ENCODE data around the gene GANC.

GANC gene

DNA sequence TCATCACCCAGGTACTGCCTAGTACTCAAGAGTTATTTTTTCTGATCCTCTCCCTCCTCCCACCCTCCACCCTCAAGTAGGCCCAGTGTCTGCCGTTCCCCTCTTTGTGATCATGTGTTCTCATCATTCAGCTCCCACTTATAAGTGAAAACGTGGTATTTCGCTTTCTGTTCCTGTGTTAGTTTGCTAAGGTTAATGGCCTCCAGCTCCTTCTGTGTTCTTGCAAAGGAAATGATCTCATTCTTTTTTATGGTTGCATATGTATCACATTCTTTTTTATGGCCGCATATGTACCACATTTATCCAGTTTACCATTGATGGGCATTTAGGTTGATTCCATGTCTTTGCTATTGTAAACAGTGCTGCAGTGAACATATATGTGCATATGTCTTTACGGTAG is 8.2 kb upstream of the GANC start:
- Histone ChIP-seq H3K9me3 (replicated peaks; ENCODE audit: insufficient read depth, low read length) (no peaks in the 10 kb centered on the region), H3K4me3 (ENCODE audit: low read length) (no peak overlapping the region), H4K20me1 (ENCODE audit: insufficient read depth, low read length) (no peaks in the 10 kb centered on the region), H3K79me2 (ENCODE audit: low read length) (peaks cover 30% of the 10 kb centered on the region), H3K9ac (ENCODE audit: low read length) (no peak overlapping the region), H3F3A (ENCODE audit: insufficient read depth, low read length) (no peaks in the 10 kb centered on the region), H3K27me3 (replicated peaks; ENCODE audit: insufficient read depth, low read length) (no peaks in the 10 kb centered on the region), H3K9me2 (replicated peaks; ENCODE audit: insufficient read depth, low read length) (no peaks in the 10 kb centered on the region), H3K36me3 (replicated peaks; ENCODE audit: insufficient read depth, low read length) (peaks cover 22% of the 10 kb centered on the region), H3K27ac (ENCODE audit: low read length) (no peak overlapping the region), H3K4me1 (ENCODE audit: low read length) (no peaks in the 10 kb centered on the region), H3K4me2 (ENCODE audit: low read depth, low read length) (no peak overlapping the region), H2AFZ (ENCODE audit: low read length) (no peak overlapping the region)
- DNase-seq, result no peak
- TF ChIP-seq EZH2 (optimal IDR thresholded peaks at IDR 0.05; ENCODE audit: low read depth, low read length), result no peak
- TF ChIP-seq EZH2phosphoT487 (IDR thresholded peaks at IDR 0.05; ENCODE audit: low read length), result no peak
- TF ChIP-seq, protein P1, sequence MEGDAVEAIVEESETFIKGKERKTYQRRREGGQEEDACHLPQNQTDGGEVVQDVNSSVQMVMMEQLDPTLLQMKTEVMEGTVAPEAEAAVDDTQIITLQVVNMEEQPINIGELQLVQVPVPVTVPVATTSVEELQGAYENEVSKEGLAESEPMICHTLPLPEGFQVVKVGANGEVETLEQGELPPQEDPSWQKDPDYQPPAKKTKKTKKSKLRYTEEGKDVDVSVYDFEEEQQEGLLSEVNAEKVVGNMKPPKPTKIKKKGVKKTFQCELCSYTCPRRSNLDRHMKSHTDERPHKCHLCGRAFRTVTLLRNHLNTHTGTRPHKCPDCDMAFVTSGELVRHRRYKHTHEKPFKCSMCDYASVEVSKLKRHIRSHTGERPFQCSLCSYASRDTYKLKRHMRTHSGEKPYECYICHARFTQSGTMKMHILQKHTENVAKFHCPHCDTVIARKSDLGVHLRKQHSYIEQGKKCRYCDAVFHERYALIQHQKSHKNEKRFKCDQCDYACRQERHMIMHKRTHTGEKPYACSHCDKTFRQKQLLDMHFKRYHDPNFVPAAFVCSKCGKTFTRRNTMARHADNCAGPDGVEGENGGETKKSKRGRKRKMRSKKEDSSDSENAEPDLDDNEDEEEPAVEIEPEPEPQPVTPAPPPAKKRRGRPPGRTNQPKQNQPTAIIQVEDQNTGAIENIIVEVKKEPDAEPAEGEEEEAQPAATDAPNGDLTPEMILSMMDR (IDR thresholded peaks at IDR 0.05; ENCODE audit: low read length), result no peak

DNA sequence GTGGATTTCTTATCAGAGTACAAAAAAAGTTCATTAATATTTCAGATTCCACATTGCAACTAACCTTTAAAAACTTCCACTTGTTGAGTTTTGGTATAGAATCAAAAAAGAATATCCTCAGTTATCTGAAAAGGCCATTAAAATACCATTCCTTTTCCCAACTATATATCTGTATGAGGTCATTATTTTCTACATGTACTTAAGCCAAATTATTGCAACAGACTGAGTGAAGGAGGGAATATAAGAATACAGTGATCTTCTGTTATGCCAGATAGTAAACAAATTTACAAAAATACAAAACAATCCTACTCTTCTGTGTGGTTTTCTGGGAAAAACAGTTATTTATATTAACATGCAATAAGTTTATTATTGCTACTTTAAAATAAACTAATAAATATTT is 5.7 kb upstream of the GANC start:
- Histone ChIP-seq H3K4me1 (ENCODE audit: low read length) (0 out of 2 replicates have a peak, but pooled peaks cover 4% of the 10 kb centered on the region), H3K9me3 (replicated peaks; ENCODE audit: insufficient read depth, low read length) (no peaks in the 10 kb centered on the region), H2AFZ (ENCODE audit: low read length) (no peak overlapping the region), H3K27me3 (replicated peaks; ENCODE audit: insufficient read depth, low read length) (no peaks in the 10 kb centered on the region), H3K4me2 (ENCODE audit: low read depth, low read length) (no peak overlapping the region), H3K79me2 (ENCODE audit: low read length) (peaks cover 53% of the 10 kb centered on the region), H4K20me1 (ENCODE audit: insufficient read depth, low read length) (no peaks in the 10 kb centered on the region), H3K9me2 (replicated peaks; ENCODE audit: insufficient read depth, low read length) (no peaks in the 10 kb centered on the region), H3K27ac (ENCODE audit: low read length) (no peak overlapping the region), H3F3A (ENCODE audit: insufficient read depth, low read length) (no peaks in the 10 kb centered on the region), H3K36me3 (replicated peaks; ENCODE audit: insufficient read depth, low read length) (peaks cover 11% of the 10 kb centered on the region), H3K9ac (ENCODE audit: low read length) (no peak overlapping the region), H3K4me3 (ENCODE audit: low read length) (no peak overlapping the region)
- no peak for DNase-seq
- TF ChIP-seq EZH2 (optimal IDR thresholded peaks at IDR 0.05; ENCODE audit: low read depth, low read length) (no peak), EZH2phosphoT487 (IDR thresholded peaks at IDR 0.05; ENCODE audit: low read length) (no peak)
- TF ChIP-seq, protein P1 (IDR thresholded peaks at IDR 0.05; ENCODE audit: low read length), result no peak

DNA sequence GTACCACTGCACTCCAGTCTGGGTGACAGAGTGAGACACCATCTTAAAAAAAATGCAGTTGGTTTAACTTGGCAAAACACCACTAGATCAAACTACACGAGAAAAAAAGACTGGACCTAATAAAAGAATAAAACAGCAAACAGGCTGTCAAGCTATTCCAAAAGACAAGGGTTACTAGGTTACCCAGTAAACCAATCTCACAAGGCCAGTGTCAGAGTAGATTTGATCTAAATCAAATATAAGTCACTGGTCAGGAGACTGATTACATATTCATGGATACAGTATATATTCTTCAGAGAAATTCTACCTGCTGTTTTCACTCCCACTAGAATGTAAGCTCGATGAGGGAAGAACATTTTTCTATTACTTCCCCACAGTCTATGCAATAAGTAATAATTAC is 2.5 kb upstream of the GANC start:
- no peak overlapping the region for H3K27ac ChIP-seq (ENCODE audit: low read length)
- no peak for TF ChIP-seq EZH2 (optimal IDR thresholded peaks at IDR 0.05; ENCODE audit: low read depth, low read length)

DNA sequence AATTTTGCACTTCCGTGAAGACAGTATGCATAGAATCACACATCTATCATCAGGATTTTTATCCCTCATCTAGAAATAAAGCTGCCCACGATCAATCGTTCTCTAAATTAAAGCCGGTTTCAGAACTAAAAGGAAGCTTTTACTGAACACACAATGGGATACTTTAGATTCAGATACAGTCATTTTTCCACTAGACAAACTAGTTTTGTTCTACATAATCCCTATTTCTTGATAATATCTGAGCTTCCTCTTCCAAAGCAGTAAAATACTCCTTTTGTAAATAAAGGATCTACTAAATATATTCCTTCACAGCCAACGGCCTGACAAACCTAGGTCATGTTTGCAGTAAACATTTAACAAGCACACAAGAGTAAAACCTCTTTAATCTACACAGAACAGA is 2.0 kb upstream of the GANC start:
- H3K4me2 ChIP-seq (ENCODE audit: low read depth, low read length), result no peak overlapping the region
- H3F3A ChIP-seq (ENCODE audit: insufficient read depth, low read length), result peaks cover 17% of the 10 kb centered on the region
- no peaks in the 10 kb centered on the region for H3K36me3 ChIP-seq (replicated peaks; ENCODE audit: insufficient read depth, low read length)
- peaks cover 11% of the 10 kb centered on the region for H3K4me1 ChIP-seq (ENCODE audit: low read length)
- no peak overlapping the region for H3K9ac ChIP-seq (ENCODE audit: low read length)
- DNase-seq, result no peak
- H3K9me2 ChIP-seq (replicated peaks; ENCODE audit: insufficient read depth, low read length), result no peaks in the 10 kb centered on the region
- H4K20me1 ChIP-seq (ENCODE audit: insufficient read depth, low read length), result no peaks in the 10 kb centered on the region
- TF ChIP-seq EZH2phosphoT487 (IDR thresholded peaks at IDR 0.05; ENCODE audit: low read length) (no peak), EZH2 (optimal IDR thresholded peaks at IDR 0.05; ENCODE audit: low read depth, low read length) (no peak)
- TF ChIP-seq, protein P1 (IDR thresholded peaks at IDR 0.05; ENCODE audit: low read length), result no peak
- no peak overlapping the region for H2AFZ ChIP-seq (ENCODE audit: low read length)
- no peak overlapping the region for H3K4me3 ChIP-seq (ENCODE audit: low read length)
- H3K9me3 ChIP-seq (replicated peaks; ENCODE audit: insufficient read depth, low read length), result no peaks in the 10 kb centered on the region
- peaks cover 68% of the 10 kb centered on the region for H3K79me2 ChIP-seq (ENCODE audit: low read length)
- no peaks in the 10 kb centered on the region for H3K27me3 ChIP-seq (replicated peaks; ENCODE audit: insufficient read depth, low read length)
- H3K27ac ChIP-seq (ENCODE audit: low read length), result no peak overlapping the region

More for the DNA sequence above, 2.5 kb upstream of the GANC start:
- Histone ChIP-seq H3K9me2 (replicated peaks; ENCODE audit: insufficient read depth, low read length) (no peaks in the 10 kb centered on the region), H3K4me3 (ENCODE audit: low read length) (no peak overlapping the region), H3K79me2 (ENCODE audit: low read length) (peaks cover 68% of the 10 kb centered on the region), H3F3A (ENCODE audit: insufficient read depth, low read length) (peaks cover 17% of the 10 kb centered on the region), H3K9me3 (replicated peaks; ENCODE audit: insufficient read depth, low read length) (no peaks in the 10 kb centered on the region), H3K9ac (ENCODE audit: low read length) (no peak overlapping the region), H3K36me3 (replicated peaks; ENCODE audit: insufficient read depth, low read length) (no peaks in the 10 kb centered on the region), H3K27me3 (replicated peaks; ENCODE audit: insufficient read depth, low read length) (no peaks in the 10 kb centered on the region), H3K4me1 (ENCODE audit: low read length) (peaks cover 8% of the 10 kb centered on the region), H3K4me2 (ENCODE audit: low read depth, low read length) (no peak overlapping the region), H2AFZ (ENCODE audit: low read length) (no peak overlapping the region), H4K20me1 (ENCODE audit: insufficient read depth, low read length) (no peaks in the 10 kb centered on the region)
- DNase-seq, result no peak

Measured in MM.1S (cell line).